Prostate gland (tissue), 2 donors: ENCODE results near the gene PES1.

ENCODE experiments used
- CTCF ChIP-seq, 4 experiments: fragments of 200-600 bp in 2 of 4; fragments of 450-650 bp in 2 of 4; sonication (generic) in 2 of 4; IDR thresholded peaks; 1 replicate in 3 of 4; 2 replicates in 1 of 4; pipeline ENCODE4 v1.5.1; 2016 to 2019; ENCODE audit warnings: antibody characterized with exemption in 4 of 4, mild to moderate bottlenecking in 2 of 4, moderate library complexity in 2 of 4
- POLR2A ChIP-seq: fragments of 450-650 bp; IDR thresholded peaks from one replicate; pipeline ENCODE4 v1.6.1; 2016; ENCODE audit warnings: antibody characterized with exemption, mild to moderate bottlenecking
- POLR2AphosphoS5 ChIP-seq: sonication (generic); formaldehyde crosslinking; IDR thresholded peaks from one replicate; pipeline ENCODE4 v1.6.1; 2017; ENCODE audit warnings: antibody characterized with exemption

- TF ChIP-seq CTCF (IDR thresholded peaks at IDR 0.05) = no peak
- TF ChIP-seq POLR2A = no peak
- TF ChIP-seq POLR2AphosphoS5 = no peak
Observed at GRCh38 chr22:30636226-30637077, 44.7 kb upstream of the PES1 start.
